Hepatocyte (in vitro differentiated cells): ENCODE results near the gene HAND2. TPM values are rescaled to one million over a fixed set of nuclear protein-coding genes. Genes with fewer than 3 reads are reported as not detected.

ENCODE experiments used
- DNase-seq: peaks from one replicate; pipeline ENCODE4 v3.0.0-alpha.2; 2016; ENCODE audit warnings: low spot score
- H2AFZ ChIP-seq: fragments of 200-600 bp; sonication (generic); 2 replicates; pipeline ENCODE4 v1.6.0; 2016; ENCODE audit warnings: antibody characterized with exemption, mild to moderate bottlenecking
- H3K27ac ChIP-seq: fragments of 200-600 bp; sonication (generic); 2 replicates; pipeline ENCODE4 v1.5.1; 2016; ENCODE audit warnings: mild to moderate bottlenecking
- H3K27me3 ChIP-seq: fragments of 200-600 bp; sonication (generic); 2 replicates; pipeline ENCODE4 v1.6.1; 2016
- H3K36me3 ChIP-seq: fragments of 200-600 bp; sonication (generic); replicated peaks from 2 replicates; pipeline ENCODE4 v1.5.1; 2016; ENCODE audit warnings: low read depth; ENCODE audit not compliant: insufficient read depth
- H3K4me1 ChIP-seq: fragments of 200-600 bp; sonication (generic); 2 replicates; pipeline ENCODE4 v1.5.1; 2016; ENCODE audit warnings: mild to moderate bottlenecking, moderate library complexity; ENCODE audit not compliant: insufficient read depth
- H3K4me2 ChIP-seq: fragments of 200-600 bp; sonication (generic); 2 replicates; pipeline ENCODE4 v1.6.0; 2016
- H3K4me3 ChIP-seq: fragments of 200-600 bp; sonication (generic); 2 replicates; pipeline ENCODE4 v1.5.1; 2016; ENCODE audit warnings: mild to moderate bottlenecking
- H3K79me2 ChIP-seq: fragments of 200-600 bp; sonication (generic); 2 replicates; pipeline ENCODE4 v1.6.0; 2017; ENCODE audit warnings: mild to moderate bottlenecking
- H3K9me2 ChIP-seq: fragments of 200-600 bp; sonication (generic); replicated peaks from 2 replicates; pipeline ENCODE4 v1.6.0; 2017; ENCODE audit warnings: mild to moderate bottlenecking; ENCODE audit not compliant: insufficient read depth
- H3K9me3 ChIP-seq: fragments of 200-600 bp; sonication (generic); 2 replicates; pipeline ENCODE4 v1.5.1; 2016; ENCODE audit warnings: low read depth, mild to moderate bottlenecking
- H4K20me1 ChIP-seq: fragments of 200-600 bp; sonication (generic); 2 replicates; pipeline ENCODE4 v1.6.0; 2016; ENCODE audit warnings: mild to moderate bottlenecking; ENCODE audit not compliant: insufficient read depth, poor library complexity, severe bottlenecking
- CTCF ChIP-seq: fragments of 200-600 bp; sonication (generic); IDR thresholded peaks from 2 replicates; pipeline ENCODE4 v1.5.1; 2016; ENCODE audit warnings: antibody characterized with exemption, mild to moderate bottlenecking; ENCODE audit not compliant: poor library complexity
- EZH2 ChIP-seq: fragments of 200-600 bp; sonication (generic); IDR thresholded peaks from 2 replicates; pipeline ENCODE4 v1.6.1; 2016; ENCODE audit warnings: antibody characterized with exemption, mild to moderate bottlenecking, borderline replicate concordance
- EZH2phosphoT487 ChIP-seq: fragments of 200-600 bp; sonication (generic); IDR thresholded peaks from one replicate; pipeline ENCODE4 v1.6.1; 2018; ENCODE audit warnings: antibody characterized with exemption, mild to moderate bottlenecking, low read depth, moderate library complexity; ENCODE audit not compliant: unreplicated experiment, severe bottlenecking
- WGBS: methylation state at CpG from one replicate; pipeline ENCODE4 v1.1.6; 2016; ENCODE audit warnings: low lambda C conversion rate; ENCODE audit errors: missing lambda C conversion rate; 5-methylcytosine and 5-hydroxymethylcytosine counted together
- polyA plus RNA-seq: library from polyadenylated mRNA; unstranded; fragments of >200 nt; fragmentation: Nextera tagmentation; extraction: Ambion mirVana; gene quantifications from 2 replicates; pipeline ENCODE4 v1.2.1, GENCODE V29; 2016
- total RNA-seq: library from RNA; depleted of rRNA; stranded (reverse); fragments of >200 nt; gene quantifications from 2 replicates; pipeline ENCODE4 v1.2.3, GENCODE V29; 2014

The HAND2 gene
- total and polyA plus RNA-seq, 2 experiments from 2014 or later: 69.7 to 141 TPM

- Histone ChIP-seq H2AFZ (no peak overlapping the region), H3K4me1 (peaks cover 3% of the 10 kb centered on the region), H4K20me1 (no peaks in the 10 kb centered on the region), H3K4me2 (peak overlapping the region; percentile 91), H3K36me3 (no peaks in the 10 kb centered on the region), H3K27ac (peak overlapping the region; percentile 85), H3K79me2 (peaks cover 48% of the 10 kb centered on the region), H3K9me3 (no peaks in the 10 kb centered on the region), H3K27me3 (peaks cover 89% of the 10 kb centered on the region), H3K9me2 (no peaks in the 10 kb centered on the region), H3K4me3 (peak overlapping the region; percentile 1)
- no peak for DNase-seq
- TF ChIP-seq EZH2phosphoT487 (no peak), CTCF (no peak), EZH2 (no peak)
- WGBS: 46% methylated on average over 9 of the region's 9 CpGs
Measured at GRCh38 chr4:173535165-173535902, 5.3 kb upstream of the HAND2 start.

- Histone ChIP-seq H3K27me3 (peaks cover 86% of the 10 kb centered on the region), H3K4me3 (no peak overlapping the region), H2AFZ (no peak overlapping the region), H4K20me1 (no peaks in the 10 kb centered on the region), H3K9me2 (no peaks in the 10 kb centered on the region), H3K4me2 (peak overlapping the region; percentile 91), H3K79me2 (peaks cover 53% of the 10 kb centered on the region), H3K27ac (peak overlapping the region; percentile 85), H3K4me1 (peaks cover 3% of the 10 kb centered on the region), H3K36me3 (no peaks in the 10 kb centered on the region), H3K9me3 (no peaks in the 10 kb centered on the region)
- DNase-seq: no peak
- WGBS: 59% methylated on average over 1 of the region's 1 CpG
- TF ChIP-seq EZH2phosphoT487: no peak
- no peak for TF ChIP-seq EZH2
- no peak for TF ChIP-seq CTCF
Measured at GRCh38 chr4:173534434-173534833, 4.4 kb upstream of the HAND2 start.

- H3K4me1 ChIP-seq: no peaks in the 10 kb centered on the region
- no peaks in the 10 kb centered on the region for H4K20me1 ChIP-seq
- H3K4me2 ChIP-seq: peak overlapping the region; percentile 91
- no peaks in the 10 kb centered on the region for H3K9me3 ChIP-seq
- peaks cover 65% of the 10 kb centered on the region for H3K79me2 ChIP-seq
- 48% methylated on average over 4 of the region's 4 CpGs for WGBS
- peak overlapping the region; percentile 70 for H3K4me3 ChIP-seq
- TF ChIP-seq EZH2 (no peak), EZH2phosphoT487 (no peak), CTCF (no peak)
- H3K36me3 ChIP-seq: no peaks in the 10 kb centered on the region
- peak overlapping the region; percentile 85 for H3K27ac ChIP-seq
- peaks cover 80% of the 10 kb centered on the region for H3K27me3 ChIP-seq
- no peaks in the 10 kb centered on the region for H3K9me2 ChIP-seq
- no peak for DNase-seq
- no peak overlapping the region for H2AFZ ChIP-seq
Measured at GRCh38 chr4:173532725-173533511, 2.9 kb upstream of the HAND2 start.
